Bone marrow (tissue), 2 donors: Measurements from ENCODE around the gene GARIN1A.

ENCODE experiments used
- DNase-seq, 2 donors: peaks; one replicate each; lab custom pipeline; 2025; lab: John Stamatoyannopoulos, UW

Gene GARIN1A

DNA sequence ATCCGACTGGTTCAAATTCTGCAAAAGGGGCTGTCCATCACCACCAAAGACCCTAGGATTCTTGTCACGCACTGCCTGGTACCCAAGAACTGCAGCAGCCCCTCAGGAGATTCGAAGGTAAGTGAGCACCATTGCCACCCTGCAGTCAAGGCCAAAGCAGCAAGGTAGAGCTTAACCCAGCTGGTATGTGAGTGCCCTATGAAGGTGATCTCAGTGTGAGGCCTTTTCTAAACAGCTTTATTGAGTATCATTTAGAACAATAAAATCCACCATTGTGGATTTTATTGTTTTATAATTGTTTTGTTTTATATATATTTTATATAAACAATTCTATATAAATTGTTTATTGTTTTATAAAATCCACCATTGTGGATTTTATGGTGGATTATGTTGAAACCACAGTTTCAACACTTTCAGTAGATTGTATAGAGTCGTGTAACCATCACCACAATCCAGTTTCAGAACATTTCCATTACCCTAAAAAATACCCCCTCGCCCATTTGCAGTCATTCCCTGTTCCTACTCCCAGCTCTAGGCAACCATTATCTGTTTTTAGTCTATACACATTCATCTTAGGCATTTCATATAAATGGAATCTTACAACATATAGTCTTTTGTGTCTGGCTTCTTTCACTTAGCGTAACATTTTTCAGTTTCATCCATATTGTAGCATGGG is 47.0 kb downstream of the GARIN1A start:
- DNase-seq, result no peak

DNA sequence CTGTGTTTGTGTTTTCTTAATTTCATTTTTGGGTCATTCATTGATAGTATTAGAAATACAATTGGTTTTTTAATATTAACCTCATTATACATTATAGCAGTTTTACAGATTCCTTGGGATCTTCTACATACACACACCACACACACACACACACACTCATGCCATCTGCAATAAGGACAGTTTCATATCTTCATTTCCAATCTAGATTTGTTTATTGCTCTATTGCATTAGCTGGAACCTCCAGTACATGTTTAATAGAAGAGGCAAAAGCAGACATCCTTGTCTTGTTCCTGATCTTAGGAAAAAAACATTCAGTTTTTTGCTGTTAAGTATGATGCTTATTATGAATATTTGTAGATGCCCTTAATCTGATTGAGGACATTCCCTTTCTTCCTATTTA is 49.3 kb downstream of the GARIN1A start:
- no peak for DNase-seq
